Measurements from ENCODE around the gene BRK1. TPM values are rescaled to one million over a fixed set of nuclear protein-coding genes. Genes with fewer than 3 reads are reported as not detected.
"Not testable (repeated sequence)": the region's sequence is repeated elsewhere in the genome, so short reads cannot be mapped to it uniquely, and the experiment has no call there.

BRK1 gene
- total and polyA plus RNA-seq, 5 experiments from 2014 or later, result 59.8 to 259 (median 202) TPM

- DNase-seq, result peak in 1 of 10 donors; percentile 18
- peak overlapping the region; percentile 97 to 100 (median 99) for H3K4me3 Mint-ChIP-seq
- peak overlapping the region; percentile 97 to 100 (median 98) for H3K27ac Mint-ChIP-seq
- no peaks in the 10 kb centered on the region for H3K9me3 Mint-ChIP-seq
- peaks cover 16 to 57% (median 43%) of the 10 kb centered on the region in 4 donors for H3K4me1 Mint-ChIP-seq
- no peaks in the 10 kb centered on the region for H3K27me3 Mint-ChIP-seq
- ATAC-seq, result no peak
- POLR2A ChIA-PET, result interaction anchor here (0.6 to 2.0 kb wide), 3 partner anchors 63 to 132 kb away, joined by 3 to 7 read pairs (median 4); partner anchors contain the start of gene TATDN2
- peaks cover 3 to 20% (median 5%) of the 10 kb centered on the region in 3 donors for H3K36me3 Mint-ChIP-seq
Observed at GRCh38 chr3:10116138-10116460, 624 bp downstream of the BRK1 start.

DNA sequence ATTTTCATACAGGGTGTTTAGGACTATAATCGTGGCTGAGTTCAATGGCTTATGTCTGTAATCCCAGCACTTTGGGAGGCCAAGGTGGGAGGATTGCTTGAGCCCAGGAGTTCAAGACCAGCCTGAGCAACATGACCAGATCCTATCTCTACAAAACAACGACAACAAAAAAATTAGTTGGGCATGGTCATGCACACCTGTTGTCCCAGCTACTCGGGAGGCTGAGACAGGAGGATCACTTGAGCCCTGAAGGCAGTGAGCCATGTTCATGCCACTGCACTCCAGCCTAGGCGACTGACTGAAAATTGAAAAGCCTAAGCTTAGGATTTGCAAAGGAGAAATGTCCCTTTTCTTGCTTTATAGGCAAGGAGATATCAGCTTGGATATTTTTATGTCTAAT, 1.5 kb downstream of the BRK1 start:
- Mint-ChIP-seq H3K27me3 (no peaks in the 10 kb centered on the region), H3K4me1 (peaks cover 16 to 60% (median 45%) of the 10 kb centered on the region in 4 donors), H3K4me3 (peak overlapping the region; percentile 97 to 100 (median 99)), H3K36me3 (peaks cover 3 to 24% (median 5%) of the 10 kb centered on the region in 3 donors), H3K27ac (peak overlapping the region in 6 of 10 donors; percentile 97 to 100 (median 98)), H3K9me3 (no peaks in the 10 kb centered on the region)
- POLR2A ChIA-PET, result interaction anchor here (0.6 to 2.0 kb wide), 7 partner anchors 25 to 131 kb away, joined by 3 to 7 read pairs (median 4); partner anchors contain the start of genes TATDN2 and VHL
- no peak for ATAC-seq
- no peak for DNase-seq

DNA sequence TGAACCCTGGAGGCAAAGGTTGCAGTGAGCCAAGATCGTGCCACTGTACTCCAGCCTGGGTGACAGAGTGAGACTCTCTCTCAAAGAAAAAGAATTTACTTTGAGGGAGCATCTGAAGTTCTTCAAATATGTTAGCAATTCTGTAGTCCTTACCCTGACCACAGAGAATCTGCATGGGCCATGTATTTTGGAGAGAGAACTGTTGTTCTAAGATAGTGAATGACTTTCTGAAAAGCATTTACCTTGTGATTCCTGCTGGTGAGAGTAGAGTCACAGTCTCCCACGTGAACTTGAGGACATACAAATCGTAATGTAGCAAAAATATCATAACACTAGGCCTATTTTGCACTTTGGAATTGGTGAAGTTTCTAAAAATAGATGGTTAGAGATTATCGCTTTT, 3.9 kb downstream of the BRK1 start:
- DNase-seq (no peak), ATAC-seq (no peak)
- Mint-ChIP-seq H3K4me1 (peaks cover 22 to 75% (median 55%) of the 10 kb centered on the region in 4 donors), H3K27me3 (no peaks in the 10 kb centered on the region), H3K36me3 (peaks cover 5 to 38% (median 9%) of the 10 kb centered on the region in 3 donors), H3K27ac (peak overlapping the region in 2 of 10 donors; percentile 14 to 53), H3K4me3 (peak overlapping the region in 1 of 10 donors; percentile 34), H3K9me3 (no peaks in the 10 kb centered on the region)
- POLR2A ChIA-PET, result interaction anchor here (0.7 kb wide), 1 partner anchor 25 kb away, joined by 3 read pairs; no protein-coding TSS in a partner anchor

- Mint-ChIP-seq H3K27ac (peak overlapping the region in 3 of 10 donors; percentile 12 to 28 (median 19)), H3K27me3 (no peaks in the 10 kb centered on the region), H3K4me1 (peaks cover 18 to 66% (median 47%) of the 10 kb centered on the region in 4 donors), H3K36me3 (peaks cover 3 to 54% (median 12%) of the 10 kb centered on the region in 3 donors), H3K4me3 (no peak overlapping the region), H3K9me3 (no peaks in the 10 kb centered on the region)
- ATAC-seq (no peak), DNase-seq (no peak)
- POLR2A ChIA-PET, result interaction anchor here (0.5 to 0.7 kb wide), 2 partner anchors 64 to 83 kb away, joined by 3 to 4 read pairs; no protein-coding TSS in a partner anchor
Observed at GRCh38 chr3:10121064-10121463, 5.6 kb downstream of the BRK1 start.

- ATAC-seq (no peak), DNase-seq (no peak)
- no peaks in the 10 kb centered on the region for H3K27me3 Mint-ChIP-seq
- H3K9me3 Mint-ChIP-seq, result no peaks in the 10 kb centered on the region
- H3K36me3 Mint-ChIP-seq, result peaks cover 9 to 70% (median 24%) of the 10 kb centered on the region in 3 donors
- POLR2A ChIA-PET, result interaction anchor here (0.6 to 1.0 kb wide), 2 partner anchors 19 to 136 kb away, joined by 3 to 4 read pairs; partner anchors contain the start of gene VHL
- H3K27ac Mint-ChIP-seq, result peak overlapping the region in 6 of 10 donors; percentile 9 to 70 (median 59)
- H3K4me3 Mint-ChIP-seq, result no peak overlapping the region
- peaks cover 13 to 53% (median 36%) of the 10 kb centered on the region in 4 donors for H3K4me1 Mint-ChIP-seq
Observed at GRCh38 chr3:10122724-10123123, 7.2 kb downstream of the BRK1 start.

GRCh38 chr3:10135872-10136271, 20.4 kb downstream of the BRK1 start:
- peak overlapping the region in 1 of 10 donors; percentile 29 for H3K27ac Mint-ChIP-seq
- DNase-seq, H3K36me3 Mint-ChIP-seq, H3K27me3 Mint-ChIP-seq, H3K4me1 Mint-ChIP-seq, H3K9me3 Mint-ChIP-seq, H3K4me3 Mint-ChIP-seq, ATAC-seq: not testable (repeated sequence)
- POLR2A ChIA-PET, result interaction anchor here (0.6 to 1.1 kb wide), 3 partner anchors 13 to 32 kb away, joined by 3 to 5 read pairs (median 4); no protein-coding TSS in a partner anchor

DNA sequence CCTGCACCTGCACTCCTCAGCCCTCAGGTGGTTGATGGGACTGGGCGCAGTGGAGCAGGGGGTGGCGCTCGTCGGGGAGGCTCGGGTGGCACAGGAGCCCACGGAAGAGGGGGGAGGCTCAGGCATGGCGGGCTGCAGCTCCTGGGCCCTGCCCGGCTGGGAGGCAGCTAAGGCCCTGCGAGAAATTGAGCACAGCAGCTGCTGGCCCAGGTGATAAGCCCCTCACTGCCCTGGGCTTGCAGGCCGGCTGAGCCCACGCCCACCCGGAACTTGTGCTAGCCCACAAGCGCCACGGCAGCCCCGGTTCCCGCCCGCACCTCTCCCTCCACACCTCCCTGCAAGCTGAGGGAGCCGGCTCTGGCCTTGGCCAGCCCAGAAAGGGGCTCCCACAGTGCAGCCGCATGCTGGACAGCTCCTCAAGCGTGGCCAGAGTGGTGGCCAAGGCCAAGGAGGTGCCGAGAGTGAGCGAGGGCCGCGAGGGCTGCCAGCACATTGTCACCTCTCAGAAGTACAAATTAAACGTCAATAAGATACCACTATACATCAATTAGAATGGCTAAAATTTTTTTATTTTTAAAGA, 21.0 kb downstream of the BRK1 start:
- Mint-ChIP-seq H3K36me3 (no peaks in the 10 kb centered on the region), H3K27ac (no peak overlapping the region), H3K9me3 (no peaks in the 10 kb centered on the region), H3K4me3 (no peak overlapping the region), H3K4me1 (peaks cover 0 to 3% (median 2%) of the 10 kb centered on the region in 4 donors), H3K27me3 (no peaks in the 10 kb centered on the region)
- DNase-seq, result no peak
- POLR2A ChIA-PET, result interaction anchor here (0.6 kb wide), 1 partner anchor 23 kb away, joined by 5 read pairs; no protein-coding TSS in a partner anchor
- no peak for ATAC-seq

DNA sequence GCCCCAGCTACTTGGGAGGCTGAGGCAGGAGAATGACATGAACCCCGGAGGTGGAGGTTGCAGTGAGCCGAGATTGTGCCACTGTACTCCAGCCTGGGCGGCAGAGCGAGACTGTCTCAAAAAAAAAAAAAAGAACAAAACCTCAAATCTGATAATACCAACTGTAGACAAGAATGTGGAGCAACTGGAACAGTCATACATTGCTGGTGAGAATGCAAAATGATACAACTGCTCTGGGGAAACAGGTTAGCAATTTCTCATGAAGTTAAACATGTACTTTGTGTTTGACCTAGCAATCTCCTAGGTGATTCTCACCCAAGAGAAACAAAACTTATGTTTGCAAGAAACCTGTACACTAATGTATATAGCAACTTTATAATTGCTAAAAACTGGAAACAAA, 21.7 kb downstream of the BRK1 start:
- Mint-ChIP-seq H3K27me3 (no peaks in the 10 kb centered on the region), H3K4me3 (no peak overlapping the region), H3K27ac (no peak overlapping the region), H3K9me3 (no peaks in the 10 kb centered on the region), H3K36me3 (no peaks in the 10 kb centered on the region), H3K4me1 (peaks cover 0 to 6% (median 2%) of the 10 kb centered on the region in 4 donors)
- ATAC-seq (no peak), DNase-seq (no peak)
- POLR2A ChIA-PET, result no interaction called here

DNA sequence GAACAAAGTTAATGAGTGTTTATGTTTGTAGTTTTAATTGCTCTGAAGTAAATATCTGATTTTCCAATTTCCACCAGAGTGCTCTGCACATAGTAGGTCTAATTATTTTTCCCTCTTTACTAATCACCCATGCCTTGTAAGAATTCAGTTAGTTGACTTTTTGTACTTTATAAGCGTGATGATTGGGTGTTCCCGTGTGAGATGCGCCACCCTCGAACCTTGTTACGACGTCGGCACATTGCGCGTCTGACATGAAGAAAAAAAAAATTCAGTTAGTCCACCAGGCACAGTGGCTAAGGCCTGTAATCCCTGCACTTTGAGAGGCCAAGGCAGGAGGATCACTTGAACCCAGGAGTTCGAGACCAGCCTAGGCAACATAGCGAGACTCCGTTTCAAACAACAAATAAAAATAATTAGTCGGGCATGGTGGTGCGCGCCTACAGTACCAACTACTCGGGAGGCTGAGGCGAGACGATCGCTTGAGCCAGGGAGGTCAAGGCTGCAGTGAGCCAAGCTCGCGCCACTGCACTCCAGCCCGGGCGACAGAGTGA, 25.6 kb downstream of the BRK1 start:
- Mint-ChIP-seq H3K36me3 (peaks cover 0 to 14% (median 0%) of the 10 kb centered on the region in 3 donors), H3K27me3 (no peaks in the 10 kb centered on the region), H3K4me1 (peaks cover 11 to 40% (median 29%) of the 10 kb centered on the region in 4 donors), H3K4me3 (peak overlapping the region; percentile 83 to 94 (median 92)), H3K27ac (peak overlapping the region; percentile 82 to 98 (median 94)), H3K9me3 (no peaks in the 10 kb centered on the region)
- POLR2A ChIA-PET, result interaction anchor here (0.6 to 3.5 kb wide), 17 partner anchors 11 to 492 kb away, joined by 3 to 44 read pairs (median 5); partner anchors contain the start of genes CRELD1, FANCD2, MTMR14 and TATDN2
- DNase-seq (no peak), ATAC-seq (no peak)

DNA sequence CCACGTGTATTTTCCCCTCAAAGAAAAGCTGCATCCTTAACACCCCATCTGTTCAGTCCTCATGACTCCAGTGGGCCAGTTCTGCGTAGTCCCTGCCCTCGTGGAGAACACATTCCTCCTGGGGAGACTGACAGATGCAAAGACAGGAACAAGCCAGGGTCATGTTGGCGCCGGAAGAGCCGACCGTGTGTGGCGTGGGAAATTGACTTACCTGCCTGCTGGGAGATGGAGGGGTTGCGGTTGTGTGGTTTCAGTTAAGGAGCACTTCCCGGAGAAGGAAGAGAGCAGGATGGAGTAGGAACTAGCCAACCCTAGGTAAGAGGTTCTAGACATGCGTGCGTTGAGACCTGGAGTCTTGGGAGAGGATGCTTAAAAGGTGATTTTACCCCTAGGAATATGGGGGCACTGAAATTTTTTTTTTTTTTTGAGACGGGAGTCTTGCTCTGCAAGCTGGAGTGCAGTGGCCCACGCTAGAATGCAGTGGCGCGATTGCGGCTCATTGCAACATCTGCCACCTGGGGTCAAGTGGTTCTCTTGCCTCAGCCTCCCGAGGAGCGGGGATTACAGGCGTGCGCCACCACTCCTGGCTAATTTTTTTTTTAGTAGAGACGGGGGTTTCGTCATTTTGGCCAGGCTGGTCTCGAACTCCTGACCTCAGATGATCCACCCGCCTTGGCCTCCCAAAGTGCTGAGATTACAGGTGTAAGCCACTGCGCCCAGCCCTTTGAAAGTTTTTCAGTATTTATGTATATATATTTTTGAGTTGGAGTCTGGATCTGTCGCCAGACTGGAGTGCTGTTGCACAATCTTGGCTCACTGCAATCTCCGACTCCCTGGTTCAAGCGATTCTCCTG, 27.5 kb downstream of the BRK1 start:
- ATAC-seq (no peak), DNase-seq (no peak)
- Mint-ChIP-seq H3K36me3 (peaks cover 0 to 30% (median 0%) of the 10 kb centered on the region in 3 donors), H3K4me1 (peaks cover 15 to 51% (median 38%) of the 10 kb centered on the region in 4 donors), H3K4me3 (peak overlapping the region; percentile 83 to 94 (median 92)), H3K27ac (peak overlapping the region; percentile 82 to 98 (median 94)), H3K27me3 (no peaks in the 10 kb centered on the region), H3K9me3 (no peaks in the 10 kb centered on the region)
- POLR2A ChIA-PET, result interaction anchor here (0.6 to 3.5 kb wide), 12 partner anchors 9 to 759 kb away, joined by 3 to 44 read pairs (median 6); partner anchors contain the start of genes CRELD1 and TATDN2

- Mint-ChIP-seq H3K4me3 (peak overlapping the region; percentile 43 to 93 (median 70)), H3K4me1 (peaks cover 15 to 61% (median 48%) of the 10 kb centered on the region in 4 donors), H3K27me3 (no peaks in the 10 kb centered on the region), H3K36me3 (peaks cover 0 to 56% (median 11%) of the 10 kb centered on the region in 3 donors), H3K27ac (peak overlapping the region in 9 of 10 donors; percentile 14 to 81 (median 56)), H3K9me3 (no peaks in the 10 kb centered on the region)
- DNase-seq (no peak), ATAC-seq (no peak)
- POLR2A ChIA-PET, result interaction anchor here (0.6 to 1.6 kb wide), 3 partner anchors 54 to 793 kb away, joined by 3 to 7 read pairs (median 3); no protein-coding TSS in a partner anchor
Observed at GRCh38 chr3:10145685-10146084, 30.2 kb downstream of the BRK1 start.

DNA sequence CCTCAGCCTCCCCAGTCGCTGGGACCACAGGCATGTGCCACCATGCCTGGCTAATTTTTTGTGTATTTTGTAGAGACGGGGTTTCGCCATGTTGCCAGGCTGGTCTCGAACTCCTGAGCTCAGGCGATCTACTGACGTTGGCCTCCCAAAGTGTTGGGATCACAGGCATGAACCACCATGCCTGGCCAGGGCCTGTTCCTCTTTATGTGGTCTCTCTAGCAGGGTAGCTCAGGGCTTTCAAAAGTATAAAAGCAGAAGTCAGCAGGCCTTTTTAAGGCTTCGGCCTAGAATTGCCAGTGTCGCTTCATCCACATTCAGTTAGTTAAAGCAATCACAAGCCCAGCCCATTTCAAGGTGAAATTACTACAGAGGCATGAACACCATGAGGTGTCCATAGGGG, 33.8 kb downstream of the BRK1 start:
- no peak for DNase-seq
- H3K4me1 Mint-ChIP-seq, result peaks cover 9 to 36% (median 31%) of the 10 kb centered on the region in 4 donors
- POLR2A ChIA-PET, result interaction anchor here (0.7 kb wide), 1 partner anchor 14 kb away, joined by 3 read pairs; no protein-coding TSS in a partner anchor
- no peaks in the 10 kb centered on the region for H3K9me3 Mint-ChIP-seq
- H3K36me3 Mint-ChIP-seq, result peaks cover 0 to 85% (median 14%) of the 10 kb centered on the region in 3 donors
- no peak for ATAC-seq
- peak overlapping the region in 1 of 10 donors; percentile 24 for H3K4me3 Mint-ChIP-seq
- no peaks in the 10 kb centered on the region for H3K27me3 Mint-ChIP-seq
- H3K27ac Mint-ChIP-seq, result peak overlapping the region in 5 of 10 donors; percentile 15 to 78 (median 38)

Data from naive thymus-derived CD8-positive, alpha-beta T cell (primary cell).